Prostate gland (tissue), 2 donors: ENCODE data around the gene HMGCS1.

ENCODE experiments used
- CTCF ChIP-seq, 4 experiments: fragments of 200-600 bp in 2 of 4; fragments of 450-650 bp in 2 of 4; sonication (generic) in 2 of 4; IDR thresholded peaks; 1 replicate in 3 of 4; 2 replicates in 1 of 4; pipeline ENCODE4 v1.5.1; 2016 to 2019; ENCODE audit warnings: antibody characterized with exemption in 4 of 4, mild to moderate bottlenecking in 2 of 4, moderate library complexity in 2 of 4
- POLR2A ChIP-seq: fragments of 450-650 bp; IDR thresholded peaks from one replicate; pipeline ENCODE4 v1.6.1; 2016; ENCODE audit warnings: antibody characterized with exemption, mild to moderate bottlenecking
- POLR2AphosphoS5 ChIP-seq: sonication (generic); formaldehyde crosslinking; IDR thresholded peaks from one replicate; pipeline ENCODE4 v1.6.1; 2017; ENCODE audit warnings: antibody characterized with exemption

GRCh38 chr5:43255704-43256103 lies 57.5 kb downstream of the HMGCS1 start:
- TF ChIP-seq CTCF (IDR thresholded peaks at IDR 0.05), result no peak
- TF ChIP-seq POLR2A, result no peak
- TF ChIP-seq POLR2AphosphoS5, result no peak
